ENCODE results near the gene MMP1.

MMP1 gene

DNA sequence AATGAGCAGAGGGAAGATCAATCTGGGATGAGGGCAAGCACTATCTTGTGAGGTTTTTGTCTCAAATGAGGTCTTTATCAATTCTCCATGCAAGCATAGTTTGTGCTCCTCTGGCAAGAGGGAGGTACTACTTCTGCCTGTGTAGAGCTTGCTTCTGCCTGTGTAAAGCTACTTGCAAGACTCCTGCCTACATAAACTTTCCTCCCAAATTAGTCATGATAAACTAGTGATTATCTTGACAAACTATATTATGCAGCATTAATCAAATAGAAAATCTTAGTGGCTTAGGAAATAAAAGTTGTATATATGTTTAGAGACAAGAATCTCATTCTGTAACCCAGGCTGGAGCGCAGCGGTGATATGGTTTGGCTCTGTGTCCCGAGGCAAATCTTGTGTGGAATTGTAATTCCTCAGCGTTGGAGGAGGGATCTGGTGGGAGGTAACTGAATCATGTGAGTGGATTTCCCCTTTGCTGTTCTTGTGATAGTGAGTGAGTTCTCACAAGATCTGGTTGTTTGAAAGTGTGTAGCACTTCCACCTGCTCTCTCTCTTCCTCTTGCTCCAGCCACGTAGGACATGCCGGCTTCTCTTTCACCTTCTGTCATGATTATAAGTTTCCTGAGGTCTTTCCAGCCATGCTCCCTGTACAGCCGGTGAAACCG lies 9.5 kb downstream of the MMP1 start:
- H3K36me3 Mint-ChIP-seq (ENCODE audit: low read depth): no peaks in the 10 kb centered on the region
- no peaks in the 10 kb centered on the region for H3K4me1 Mint-ChIP-seq (ENCODE audit: low read depth)
- H3K4me3 Mint-ChIP-seq: no peak overlapping the region
- H3K27me3 Mint-ChIP-seq: peaks cover 7% of the 10 kb centered on the region
- no peaks in the 10 kb centered on the region for H3K9me3 Mint-ChIP-seq
- no peak for DNase-seq
- H3K27ac Mint-ChIP-seq: no peak overlapping the region

DNA sequence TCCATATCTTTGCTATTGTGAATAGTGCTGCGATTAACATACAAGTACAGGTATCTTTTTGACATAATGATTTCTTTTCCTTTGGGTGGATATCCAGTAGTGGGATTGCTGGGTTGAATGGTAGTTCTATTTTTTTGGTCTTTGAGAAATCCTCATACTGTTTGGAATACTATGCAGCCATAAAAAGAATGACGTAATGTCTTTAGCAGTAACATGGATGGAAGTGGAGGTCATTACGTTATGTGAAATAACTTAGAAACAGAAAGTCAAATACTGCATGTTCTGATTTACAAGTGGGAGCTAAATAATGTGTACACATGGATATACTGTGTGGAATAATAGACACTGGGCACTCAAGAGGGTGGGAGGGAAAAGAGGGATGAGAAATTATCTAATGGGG lies 13.6 kb downstream of the MMP1 start:
- Mint-ChIP-seq H3K27ac (no peak overlapping the region), H3K36me3 (ENCODE audit: low read depth) (no peaks in the 10 kb centered on the region)
- DNase-seq: no peak

DNA sequence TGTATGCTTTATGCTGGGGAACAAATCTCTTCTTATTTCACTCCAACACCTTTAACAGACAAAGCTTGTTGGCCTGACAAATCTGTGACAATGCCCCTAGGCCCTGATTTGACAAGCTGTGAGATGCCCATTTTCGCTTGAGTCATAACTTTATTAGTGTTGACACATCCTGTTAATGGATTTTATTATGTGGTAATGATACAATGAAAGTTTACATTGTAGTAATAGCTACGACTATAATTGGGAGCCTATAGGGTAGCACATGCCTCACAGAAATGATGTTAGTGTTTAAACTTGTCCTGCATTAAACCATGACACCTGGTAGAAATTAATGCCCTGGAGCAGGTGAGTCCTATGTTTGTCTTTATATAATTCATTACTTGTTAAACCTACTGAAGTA lies 14.2 kb downstream of the MMP1 start:
- peaks cover 11% of the 10 kb centered on the region for H3K27me3 Mint-ChIP-seq
- no peak for DNase-seq
- no peak overlapping the region for H3K27ac Mint-ChIP-seq
- no peaks in the 10 kb centered on the region for H3K4me1 Mint-ChIP-seq (ENCODE audit: low read depth)
- H3K9me3 Mint-ChIP-seq: no peaks in the 10 kb centered on the region
- no peaks in the 10 kb centered on the region for H3K36me3 Mint-ChIP-seq (ENCODE audit: low read depth)
- no peak overlapping the region for H3K4me3 Mint-ChIP-seq

More for the DNA sequence above, 13.6 kb downstream of the MMP1 start:
- Mint-ChIP-seq H3K27me3 (peaks cover 13% of the 10 kb centered on the region), H3K4me3 (no peak overlapping the region), H3K4me1 (ENCODE audit: low read depth) (no peaks in the 10 kb centered on the region), H3K9me3 (no peaks in the 10 kb centered on the region)

DNA sequence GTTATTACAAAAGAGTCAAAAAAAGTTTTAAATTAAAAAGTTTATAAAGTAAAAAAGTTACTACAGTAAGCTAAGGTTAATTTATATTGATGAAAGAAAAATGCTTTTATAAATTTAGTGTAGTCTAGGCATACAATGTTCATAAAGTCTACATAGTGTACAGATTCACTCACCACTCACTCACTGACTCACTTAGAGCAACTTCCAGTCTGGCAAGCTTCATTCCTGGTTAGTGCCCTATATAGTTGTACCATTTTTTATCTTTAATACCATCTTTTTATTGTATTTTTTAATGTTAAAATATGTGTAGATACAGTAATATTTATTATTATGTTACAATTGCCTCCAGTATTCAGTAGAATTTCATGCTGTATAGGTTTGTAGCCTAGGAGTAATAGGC lies 14.9 kb downstream of the MMP1 start:
- no peak overlapping the region for H3K27ac Mint-ChIP-seq
- H3K4me3 Mint-ChIP-seq: no peak overlapping the region
- H3K36me3 Mint-ChIP-seq (ENCODE audit: low read depth): no peaks in the 10 kb centered on the region
- no peaks in the 10 kb centered on the region for H3K4me1 Mint-ChIP-seq (ENCODE audit: low read depth)
- H3K9me3 Mint-ChIP-seq: no peaks in the 10 kb centered on the region
- peaks cover 11% of the 10 kb centered on the region for H3K27me3 Mint-ChIP-seq
- no peak for DNase-seq

DNA sequence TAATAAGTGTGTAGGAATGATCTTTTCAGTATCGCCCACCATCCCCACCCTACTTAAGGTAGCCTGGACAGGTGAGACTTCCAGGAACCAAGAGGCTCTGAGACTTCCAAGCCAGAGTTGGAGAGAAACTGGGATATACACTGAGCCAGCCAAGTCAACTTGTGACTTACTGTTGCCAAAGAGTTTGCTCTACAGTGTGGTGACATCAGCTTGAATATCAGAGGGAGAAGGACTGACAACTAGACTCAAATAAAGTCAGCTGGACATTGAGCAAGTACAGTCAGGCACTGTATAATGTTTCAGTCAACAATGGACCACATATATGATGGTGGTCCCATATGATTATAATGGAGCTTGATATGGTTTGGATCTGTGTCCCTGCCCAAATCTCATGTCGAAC lies 16.3 kb downstream of the MMP1 start:
- Mint-ChIP-seq H3K27ac (no peak overlapping the region), H3K27me3 (peaks cover 11% of the 10 kb centered on the region), H3K4me1 (ENCODE audit: low read depth) (no peaks in the 10 kb centered on the region), H3K36me3 (ENCODE audit: low read depth) (no peaks in the 10 kb centered on the region), H3K4me3 (no peak overlapping the region), H3K9me3 (no peaks in the 10 kb centered on the region)
- DNase-seq: no peak

DNA sequence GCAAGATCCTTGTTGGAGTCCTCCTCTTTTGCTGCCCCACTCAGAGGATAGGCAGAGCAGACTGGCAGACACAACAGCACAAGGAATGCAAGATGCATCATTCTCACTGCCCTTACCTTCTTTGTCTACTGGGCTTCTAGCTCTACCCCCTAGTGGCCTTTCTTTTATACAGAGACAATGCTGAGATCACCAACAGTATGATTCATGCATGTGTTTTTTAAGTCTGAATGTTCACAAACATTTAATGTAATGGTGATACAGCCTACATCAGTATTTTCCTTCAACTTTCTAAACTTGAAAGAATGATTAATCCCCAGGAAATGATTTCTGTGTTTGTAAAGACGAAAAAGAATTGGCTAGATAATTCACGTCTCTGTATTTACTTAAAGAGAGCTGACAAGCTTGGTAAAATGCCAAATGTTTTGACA lies 17.5 kb downstream of the MMP1 start, which contains the start of gene MMP10:
Gene MMP10, minus strand, starts transcription at position 138 of the 428 bp plus-strand sequence. Its CDS starts 37 bp downstream, at position 101.
- DNase-seq: no peak
- Mint-ChIP-seq H3K4me1 (ENCODE audit: low read depth) (no peaks in the 10 kb centered on the region), H3K36me3 (ENCODE audit: low read depth) (no peaks in the 10 kb centered on the region), H3K27me3 (peaks cover 14% of the 10 kb centered on the region), H3K27ac (no peak within 1 kb of the TSS), H3K4me3 (no peak within 1 kb of the TSS), H3K9me3 (no peaks in the 10 kb centered on the region)

DNA sequence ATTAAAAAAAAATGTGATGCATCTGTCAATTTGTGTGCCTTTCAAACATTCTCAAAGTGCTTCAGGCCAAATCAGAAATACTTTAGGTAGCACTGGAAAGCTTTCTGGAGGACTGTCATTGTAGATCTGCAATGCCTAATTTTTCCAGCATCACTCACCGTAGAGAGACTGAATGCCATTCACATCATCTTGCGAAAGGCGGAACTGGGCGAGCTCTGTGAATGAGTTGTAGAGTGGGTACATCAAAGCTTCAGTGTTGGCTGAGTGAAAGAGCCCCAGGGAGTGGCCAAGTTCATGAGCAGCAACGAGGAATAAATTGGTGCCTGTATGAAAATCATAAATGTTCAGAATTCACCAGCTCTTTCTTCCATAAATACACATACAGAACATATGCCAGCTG lies 21.5 kb downstream of the MMP1 start:
- Mint-ChIP-seq H3K36me3 (ENCODE audit: low read depth) (no peaks in the 10 kb centered on the region), H3K4me3 (no peak overlapping the region), H3K9me3 (no peaks in the 10 kb centered on the region), H3K4me1 (ENCODE audit: low read depth) (no peaks in the 10 kb centered on the region), H3K27me3 (peaks cover 7% of the 10 kb centered on the region), H3K27ac (no peak overlapping the region)
- no peak for DNase-seq

DNA sequence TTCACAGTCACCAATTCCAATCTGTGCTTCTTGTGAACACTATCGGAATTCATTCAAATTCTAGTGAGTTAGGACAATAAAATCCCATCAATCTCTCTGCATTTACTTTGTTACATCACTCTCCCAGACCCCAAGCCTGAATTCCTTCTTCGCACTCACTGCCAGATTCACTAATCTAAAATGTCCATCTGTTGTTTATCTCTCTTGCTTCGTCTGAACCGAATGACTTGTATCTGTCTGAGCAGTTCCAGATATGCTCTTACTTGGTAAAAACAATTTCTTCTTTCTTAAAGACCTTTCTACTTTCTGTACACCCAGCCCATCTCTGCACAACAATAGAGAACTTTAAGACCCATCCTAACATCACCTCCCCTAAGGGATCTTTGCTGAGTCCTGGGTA lies 24.6 kb downstream of the MMP1 start:
- peaks cover 11% of the 10 kb centered on the region for H3K27me3 Mint-ChIP-seq
- no peak overlapping the region for H3K4me3 Mint-ChIP-seq
- no peaks in the 10 kb centered on the region for H3K36me3 Mint-ChIP-seq (ENCODE audit: low read depth)
- H3K4me1 Mint-ChIP-seq (ENCODE audit: low read depth): no peaks in the 10 kb centered on the region
- no peak overlapping the region for H3K27ac Mint-ChIP-seq
- DNase-seq: no peak
- no peaks in the 10 kb centered on the region for H3K9me3 Mint-ChIP-seq

DNA sequence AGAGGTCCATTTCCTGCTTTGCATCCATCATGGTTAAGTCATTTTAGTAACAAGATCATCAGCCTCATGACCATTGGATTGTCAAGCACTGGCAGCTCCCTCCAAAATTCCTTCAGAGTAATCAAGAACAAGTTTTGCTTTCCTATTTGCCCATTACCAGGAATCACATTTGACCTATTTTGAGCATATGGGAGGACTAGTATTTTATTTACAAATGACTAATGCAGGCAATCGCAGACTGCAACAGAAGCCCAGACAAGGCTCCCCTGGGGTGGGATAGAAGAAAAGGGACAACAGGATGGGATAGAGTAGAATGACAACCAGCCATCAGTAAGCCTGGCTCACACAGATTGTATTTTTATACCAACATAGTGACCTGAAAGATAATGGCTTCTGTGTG lies 26.6 kb downstream of the MMP1 start:
- Mint-ChIP-seq H3K4me1 (ENCODE audit: low read depth) (no peaks in the 10 kb centered on the region), H3K9me3 (no peaks in the 10 kb centered on the region), H3K4me3 (no peak overlapping the region), H3K36me3 (ENCODE audit: low read depth) (no peaks in the 10 kb centered on the region), H3K27ac (no peak overlapping the region), H3K27me3 (peaks cover 18% of the 10 kb centered on the region)
- no peak for DNase-seq

DNA sequence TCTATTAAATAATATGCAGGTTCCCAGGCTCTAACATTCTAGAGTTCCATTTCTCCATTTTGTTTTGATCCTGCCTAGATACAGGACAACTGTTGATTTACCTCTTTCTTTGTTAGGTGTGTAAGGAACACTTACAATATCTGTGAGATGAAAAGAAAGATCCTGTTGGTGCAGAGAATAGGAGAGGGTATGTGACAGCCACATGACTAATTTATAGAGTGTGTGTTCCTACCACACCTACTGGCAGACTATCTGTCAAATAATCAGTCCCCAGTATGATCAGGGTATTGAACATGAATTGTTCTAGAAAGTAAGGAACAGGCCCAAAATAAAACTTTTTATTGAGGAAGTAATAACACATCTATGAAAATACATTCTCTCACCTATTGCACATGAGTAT lies 27.8 kb downstream of the MMP1 start:
- Mint-ChIP-seq H3K27ac (no peak overlapping the region), H3K27me3 (peaks cover 20% of the 10 kb centered on the region), H3K4me3 (no peak overlapping the region), H3K4me1 (ENCODE audit: low read depth) (no peaks in the 10 kb centered on the region), H3K36me3 (ENCODE audit: low read depth) (no peaks in the 10 kb centered on the region), H3K9me3 (no peaks in the 10 kb centered on the region)
- no peak for DNase-seq

DNA sequence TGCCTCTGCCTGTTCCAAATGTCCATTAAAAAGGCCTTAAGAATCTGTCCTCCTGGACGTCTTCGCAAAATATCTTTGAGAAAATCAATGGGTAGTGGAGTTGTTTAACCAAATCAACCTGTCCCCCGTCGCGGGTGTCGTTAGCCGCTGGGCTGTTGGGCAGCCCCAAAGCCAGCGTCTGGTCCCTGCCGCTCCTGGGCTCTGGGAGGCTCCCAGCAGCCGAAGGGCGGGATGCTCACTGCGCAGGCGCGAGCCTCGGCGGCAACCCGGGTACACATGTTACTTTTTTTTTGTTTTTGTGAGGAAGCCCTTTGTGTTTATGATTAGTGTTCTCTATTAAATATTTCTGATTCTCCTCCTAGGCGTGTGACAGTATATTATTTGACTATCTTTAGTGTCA lies 30.2 kb downstream of the MMP1 start:
- H3K9me3 Mint-ChIP-seq: no peaks in the 10 kb centered on the region
- H3K27ac Mint-ChIP-seq: no peak overlapping the region
- H3K4me1 Mint-ChIP-seq (ENCODE audit: low read depth): no peaks in the 10 kb centered on the region
- H3K27me3 Mint-ChIP-seq: peaks cover 20% of the 10 kb centered on the region
- DNase-seq: no peak
- H3K4me3 Mint-ChIP-seq: no peak overlapping the region
- no peaks in the 10 kb centered on the region for H3K36me3 Mint-ChIP-seq (ENCODE audit: low read depth)

DNA sequence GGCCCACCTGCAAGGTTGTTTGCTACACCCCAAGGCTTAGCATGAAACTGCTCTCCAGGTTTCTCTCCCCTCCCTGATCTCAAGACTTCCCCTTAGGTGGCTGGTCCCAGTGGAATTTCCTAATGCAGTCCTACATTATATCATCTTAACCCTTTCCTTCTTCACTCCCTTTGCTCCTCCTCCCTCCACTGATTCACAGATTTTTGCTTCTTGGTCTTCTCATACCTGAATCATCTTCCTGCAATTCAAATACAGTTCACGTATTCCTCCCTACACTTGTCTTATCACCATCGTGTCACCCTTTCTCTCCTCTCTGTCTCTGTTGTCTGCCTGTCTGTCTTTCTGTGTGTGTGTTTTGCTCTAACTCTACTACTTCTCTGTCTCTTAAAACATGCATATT lies 34.5 kb downstream of the MMP1 start:
- Mint-ChIP-seq H3K27me3 (peaks cover 15% of the 10 kb centered on the region), H3K9me3 (no peaks in the 10 kb centered on the region), H3K4me3 (no peak overlapping the region), H3K36me3 (ENCODE audit: low read depth) (no peaks in the 10 kb centered on the region), H3K4me1 (ENCODE audit: low read depth) (peaks cover 2% of the 10 kb centered on the region), H3K27ac (no peak overlapping the region)
- DNase-seq: no peak

DNA sequence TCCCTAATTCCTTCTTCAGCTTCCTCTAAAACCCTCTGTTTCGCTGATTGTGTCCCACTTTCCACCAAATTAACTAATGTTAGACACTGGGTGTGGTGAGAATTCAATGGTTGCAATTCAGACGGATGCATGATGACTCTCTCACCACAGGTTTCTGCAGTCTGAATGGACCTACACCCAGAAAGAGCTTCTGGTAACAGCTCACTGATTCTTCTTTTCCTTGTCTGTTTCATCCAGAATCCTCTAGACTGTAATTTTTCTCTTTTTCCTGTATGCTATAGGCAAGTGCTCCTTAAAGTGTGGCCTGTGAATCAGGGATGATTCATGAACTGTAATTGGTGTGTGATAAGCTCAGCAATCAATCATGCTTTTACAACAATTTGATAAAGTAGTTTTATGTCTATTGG lies 35.6 kb downstream of the MMP1 start:
- H3K9me3 Mint-ChIP-seq: no peaks in the 10 kb centered on the region
- H3K36me3 Mint-ChIP-seq (ENCODE audit: low read depth): no peaks in the 10 kb centered on the region
- peaks cover 20% of the 10 kb centered on the region for H3K27me3 Mint-ChIP-seq
- peaks cover 2% of the 10 kb centered on the region for H3K4me1 Mint-ChIP-seq (ENCODE audit: low read depth)
- H3K27ac Mint-ChIP-seq: no peak overlapping the region
- DNase-seq: no peak
- no peak overlapping the region for H3K4me3 Mint-ChIP-seq

DNA sequence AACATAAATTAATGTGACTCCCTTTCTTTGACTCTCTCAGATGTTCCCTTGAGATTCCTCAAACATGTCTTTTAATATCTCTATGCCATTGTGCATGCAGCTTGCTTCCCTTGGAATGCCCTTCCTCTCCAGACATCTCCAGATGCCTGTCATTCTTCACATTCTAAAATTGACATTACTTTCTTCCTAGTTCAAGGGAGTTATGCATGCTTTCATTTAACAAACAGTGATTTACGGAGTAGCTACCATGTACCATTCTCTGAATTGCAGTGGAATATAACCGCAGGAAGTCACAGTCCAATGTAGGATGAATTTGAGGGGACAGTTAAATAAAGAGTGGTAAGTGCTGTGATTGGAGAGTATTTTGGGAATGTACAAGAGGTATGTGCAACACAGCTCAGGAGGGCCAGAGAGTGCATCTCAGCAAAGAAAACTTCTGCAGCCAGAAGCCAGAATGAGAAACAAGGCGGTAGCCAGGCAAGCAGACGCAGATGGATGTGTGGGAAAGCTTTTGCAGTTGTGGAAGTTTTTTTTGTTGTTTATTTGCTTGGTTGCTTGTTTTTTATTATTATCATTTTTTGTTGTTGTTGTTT lies 36.2 kb downstream of the MMP1 start:
- Mint-ChIP-seq H3K4me1 (ENCODE audit: low read depth) (peaks cover 2% of the 10 kb centered on the region), H3K36me3 (ENCODE audit: low read depth) (no peaks in the 10 kb centered on the region), H3K27ac (no peak overlapping the region), H3K9me3 (no peaks in the 10 kb centered on the region), H3K4me3 (no peak overlapping the region), H3K27me3 (peaks cover 23% of the 10 kb centered on the region)
- no peak for DNase-seq

DNA sequence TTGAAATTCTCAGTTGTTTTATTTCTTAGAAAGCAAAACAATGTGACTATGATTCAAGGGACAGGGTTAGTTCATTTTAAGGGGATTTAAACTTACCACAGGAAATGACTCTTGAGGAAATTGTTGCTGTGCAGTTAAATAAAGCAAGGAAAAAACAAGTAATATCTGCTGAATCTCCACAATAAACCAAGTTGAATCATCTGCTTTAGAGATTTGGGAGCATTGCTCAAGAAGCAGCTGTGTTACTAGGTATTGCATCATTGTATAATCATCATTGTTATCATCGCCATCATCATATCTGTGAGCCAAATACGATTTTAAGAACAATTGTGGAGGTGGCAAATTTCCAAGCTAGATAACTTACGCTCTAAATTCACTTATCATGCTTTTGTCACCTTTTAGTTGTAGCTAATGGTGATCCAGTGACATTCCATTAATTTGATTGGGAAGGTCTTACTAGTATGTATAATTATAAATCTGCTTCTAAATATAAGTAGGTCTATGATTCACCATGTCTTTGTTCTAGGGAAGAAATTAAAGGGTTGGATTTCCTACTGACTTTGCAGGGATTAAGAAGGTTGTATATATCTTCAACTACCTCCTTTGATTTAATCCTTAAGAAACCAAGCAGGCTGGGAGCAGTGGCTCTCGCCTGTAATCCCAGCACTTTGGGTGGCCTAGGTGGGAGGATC lies 37.5 kb downstream of the MMP1 start:
- no peak overlapping the region for H3K27ac Mint-ChIP-seq
- H3K9me3 Mint-ChIP-seq: no peaks in the 10 kb centered on the region
- DNase-seq: no peak

More for the DNA sequence above, 37.5 kb downstream of the MMP1 start:
- Mint-ChIP-seq H3K36me3 (ENCODE audit: low read depth) (no peaks in the 10 kb centered on the region), H3K4me3 (no peak overlapping the region), H3K27me3 (peaks cover 25% of the 10 kb centered on the region), H3K4me1 (ENCODE audit: low read depth) (peaks cover 2% of the 10 kb centered on the region)

Data from activated T-cell treated with anti-CD3 and anti-CD28 coated beads, Interleukin-2, amount 50 U/mL, for 24 hours (primary cell).